CD4-positive, alpha-beta T cell treated with Interleukin-17A for 4 hours (primary cell): Measurements from ENCODE around the gene SLC35F4.

ENCODE experiments used
- DNase-seq: peaks from one replicate; pipeline ENCODE4 v3.0.0-alpha.2; 2020; ENCODE audit warnings: mixed read lengths

Gene SLC35F4

DNA sequence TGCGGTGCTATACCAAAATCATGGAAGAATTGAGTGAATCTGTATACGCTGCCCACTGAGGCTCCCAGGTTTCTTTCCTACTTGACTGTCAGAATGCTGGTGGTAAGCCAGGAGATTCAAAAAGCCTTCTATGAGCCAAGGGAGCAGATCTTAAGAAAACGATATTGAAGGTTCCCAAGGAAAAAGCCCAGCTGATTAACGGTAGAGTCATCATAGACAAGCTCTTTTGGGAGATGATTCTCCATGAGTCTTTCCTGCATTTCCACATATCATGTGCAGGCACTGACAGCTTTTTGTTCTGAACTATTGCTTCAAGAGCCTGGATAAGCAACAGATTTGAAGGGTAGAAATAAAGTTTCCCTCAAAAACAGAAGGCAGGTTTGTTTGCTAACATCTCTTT, 17.5 kb downstream of the SLC35F4 start:
- DNase-seq, result no peak

DNA sequence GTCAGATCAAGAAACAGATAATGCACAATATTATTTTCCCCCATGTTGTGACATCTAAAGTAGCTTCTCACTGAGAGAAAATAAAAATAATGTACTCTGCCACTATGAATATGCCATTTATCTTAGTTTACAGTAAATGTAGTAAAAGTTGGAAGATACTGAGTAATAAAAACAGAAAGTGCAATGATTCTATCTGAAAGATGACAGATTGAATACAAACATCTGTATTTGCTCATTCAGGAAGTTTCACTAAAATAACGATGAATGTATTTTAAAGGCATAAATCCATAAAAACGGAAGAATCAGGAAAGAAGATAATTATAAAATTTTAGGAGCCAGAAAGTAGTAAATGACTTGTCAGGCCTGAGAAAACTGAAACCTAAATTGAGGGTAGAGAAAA, 18.2 kb downstream of the SLC35F4 start:
- DNase-seq, result no peak

DNA sequence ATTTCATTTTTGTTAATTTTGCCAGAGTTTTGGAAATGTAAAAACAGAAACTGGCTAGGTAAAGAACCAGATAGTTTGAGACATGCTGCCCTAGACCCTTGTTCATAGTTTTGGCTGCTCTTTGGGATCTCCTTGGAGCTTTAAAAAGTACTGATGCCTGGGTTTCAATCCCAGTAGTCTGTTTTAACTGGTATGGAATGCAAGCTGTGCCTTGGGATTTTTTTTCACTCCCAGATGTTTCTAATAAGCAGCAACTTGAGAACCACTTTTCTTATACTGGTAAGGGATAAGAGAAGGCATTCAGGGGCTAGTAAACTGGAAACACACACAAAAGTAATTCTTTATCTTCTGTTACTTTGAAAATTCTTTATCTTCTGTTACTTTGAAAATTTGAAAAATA, 18.8 kb downstream of the SLC35F4 start:
- no peak for DNase-seq

DNA sequence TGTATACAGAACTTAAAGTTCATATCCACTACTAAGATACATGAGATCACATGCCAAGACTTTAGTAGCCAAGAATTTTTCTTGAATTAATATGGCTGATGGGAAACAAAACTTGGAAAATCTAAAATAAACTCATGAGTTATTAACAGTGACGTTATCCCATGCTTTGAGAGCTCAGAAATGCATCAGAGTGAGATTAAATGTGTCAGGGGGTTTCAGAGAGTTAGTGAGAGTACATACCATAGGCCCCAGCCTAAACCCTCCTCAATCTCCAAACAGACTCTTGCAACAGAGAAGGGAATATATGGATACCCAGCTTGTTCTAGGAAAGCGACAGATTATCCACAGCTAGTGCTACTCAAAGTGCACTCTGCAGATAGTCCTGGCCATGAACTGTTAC, 19.3 kb downstream of the SLC35F4 start:
- no peak for DNase-seq

DNA sequence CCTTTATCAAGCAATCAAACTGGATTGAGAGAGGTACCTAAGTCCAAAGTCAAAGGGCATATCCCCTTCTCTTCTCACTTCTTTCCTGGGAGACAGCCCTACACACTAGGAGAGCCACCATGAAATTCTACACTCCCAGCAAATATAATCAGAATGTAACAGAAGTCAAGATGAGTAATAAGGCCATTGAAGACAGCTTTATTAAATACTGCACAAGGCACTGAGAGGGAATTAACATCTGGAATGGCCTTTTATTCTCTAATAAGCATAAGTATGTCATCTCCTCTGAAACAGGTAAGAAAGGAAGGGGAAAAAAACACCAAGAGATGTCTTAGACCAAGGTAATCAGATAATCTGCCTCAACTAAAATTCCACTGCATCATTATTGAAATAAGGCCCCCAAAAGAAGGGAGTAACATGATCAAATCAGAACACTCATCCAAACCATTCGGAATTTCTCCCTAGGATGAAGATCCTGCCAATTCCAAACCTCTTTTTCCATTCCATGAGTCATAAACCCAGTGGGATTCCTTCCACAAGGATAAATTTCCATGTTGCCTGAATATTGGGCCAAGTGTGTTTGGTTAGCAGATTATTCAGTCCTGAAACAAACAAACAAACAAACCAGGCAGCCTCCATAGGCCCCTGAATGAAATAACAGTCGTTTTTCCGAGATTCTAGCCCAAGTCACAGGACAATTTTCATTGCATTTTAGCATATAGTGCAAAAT, 19.9 kb downstream of the SLC35F4 start:
- no peak for DNase-seq

DNA sequence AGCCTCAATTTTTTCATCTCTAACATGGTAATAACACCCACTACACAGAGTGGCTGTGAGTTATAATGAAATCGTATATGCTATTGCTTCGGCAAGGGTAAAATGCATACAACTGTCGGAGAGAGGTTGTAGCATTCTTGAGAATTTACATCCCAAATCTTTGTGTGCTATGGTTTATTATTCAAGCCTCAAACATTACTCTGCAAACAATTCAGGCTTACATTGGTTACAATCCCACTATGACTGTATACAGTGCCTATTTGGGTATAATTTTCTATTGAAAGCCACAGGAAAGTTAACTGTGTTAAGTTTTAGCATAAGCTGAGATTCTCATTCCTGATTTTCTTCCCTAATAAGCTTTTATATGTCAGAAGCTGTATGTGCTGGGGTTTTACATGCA, 20.6 kb downstream of the SLC35F4 start:
- DNase-seq, result no peak

DNA sequence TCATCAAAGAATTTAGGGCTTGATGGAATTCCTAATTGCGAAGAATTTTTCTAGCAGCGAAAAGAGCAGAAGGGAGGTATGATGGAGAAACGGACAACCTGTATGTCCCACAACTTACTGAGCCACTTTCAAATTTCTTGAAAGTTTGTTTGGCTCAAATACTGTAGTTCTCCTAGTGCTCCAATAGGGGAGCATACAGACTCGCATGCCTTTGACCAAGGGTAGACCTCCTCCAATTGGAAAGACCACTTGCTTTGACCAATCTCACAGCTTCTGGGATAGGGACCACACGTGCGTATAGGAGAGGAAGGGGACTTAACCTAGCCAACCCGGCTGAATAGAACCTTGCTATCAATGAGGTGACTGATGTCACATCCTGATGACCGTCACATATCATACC, 28.6 kb downstream of the SLC35F4 start:
- DNase-seq, result no peak

DNA sequence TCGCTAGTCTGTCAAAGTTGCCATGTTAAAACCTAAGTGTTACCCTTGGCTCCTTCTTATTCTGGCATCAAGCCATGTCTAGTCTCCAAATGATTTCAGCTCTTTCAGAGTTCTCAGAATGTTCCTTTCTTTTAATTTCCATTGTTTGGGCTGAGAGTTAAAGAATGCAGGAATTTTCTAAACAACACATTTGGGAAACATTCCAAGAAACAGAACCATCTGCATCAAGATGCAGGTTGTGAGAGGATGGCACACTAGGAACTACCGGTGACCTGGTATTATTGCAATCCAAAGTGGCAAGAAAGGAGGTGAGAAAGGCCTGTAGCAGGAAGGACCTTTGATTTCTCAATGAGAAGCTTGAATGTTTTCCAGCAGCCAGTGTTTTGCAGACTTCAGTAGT, 30.1 kb downstream of the SLC35F4 start:
- no peak for DNase-seq

DNA sequence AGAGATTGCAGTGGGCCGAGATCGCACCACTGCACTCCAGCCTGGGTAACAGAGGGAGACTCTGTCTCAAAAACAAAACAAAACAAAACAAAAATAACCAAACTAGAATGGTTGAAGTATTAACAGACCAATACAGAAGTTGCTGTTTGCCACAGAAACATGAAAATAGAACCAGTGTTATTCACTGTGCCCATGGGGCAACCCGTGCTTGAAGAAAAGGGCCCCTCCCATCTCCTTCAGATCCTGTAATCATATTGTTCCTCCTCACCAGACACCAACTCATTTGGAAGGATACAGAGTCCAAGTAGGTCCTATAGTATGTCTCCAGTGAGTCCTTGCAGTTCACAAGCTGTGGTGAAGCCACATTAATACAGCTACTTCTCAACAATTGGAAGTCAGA, 30.9 kb downstream of the SLC35F4 start:
- DNase-seq, result no peak

DNA sequence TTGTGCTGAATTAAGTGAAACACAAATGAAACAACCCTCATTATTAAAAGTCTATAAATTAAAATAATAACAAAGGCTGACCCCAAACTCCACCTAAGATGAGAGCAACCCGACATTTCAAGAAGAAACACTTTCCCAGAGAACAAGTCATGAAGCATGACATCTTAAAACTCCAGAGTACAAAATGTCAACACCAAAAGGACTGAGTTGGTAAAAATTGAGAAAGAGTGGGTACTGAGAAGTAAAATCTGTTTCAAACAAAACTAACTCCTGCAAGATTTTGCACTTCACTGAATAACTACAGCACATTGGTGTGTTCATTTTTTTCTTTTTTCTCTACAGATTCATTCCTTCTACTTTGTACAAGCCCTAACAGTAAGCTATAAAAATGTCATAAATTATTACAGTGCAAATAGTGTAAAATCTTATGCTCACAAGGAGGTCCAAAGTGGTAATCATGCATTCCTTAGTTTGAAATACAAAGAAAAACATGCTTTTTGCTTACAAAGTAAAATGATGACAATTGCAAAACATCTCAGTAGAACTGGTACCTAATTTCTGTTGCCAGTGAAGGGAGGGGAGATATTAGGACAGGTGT, 31.8 kb downstream of the SLC35F4 start:
- DNase-seq, result no peak

DNA sequence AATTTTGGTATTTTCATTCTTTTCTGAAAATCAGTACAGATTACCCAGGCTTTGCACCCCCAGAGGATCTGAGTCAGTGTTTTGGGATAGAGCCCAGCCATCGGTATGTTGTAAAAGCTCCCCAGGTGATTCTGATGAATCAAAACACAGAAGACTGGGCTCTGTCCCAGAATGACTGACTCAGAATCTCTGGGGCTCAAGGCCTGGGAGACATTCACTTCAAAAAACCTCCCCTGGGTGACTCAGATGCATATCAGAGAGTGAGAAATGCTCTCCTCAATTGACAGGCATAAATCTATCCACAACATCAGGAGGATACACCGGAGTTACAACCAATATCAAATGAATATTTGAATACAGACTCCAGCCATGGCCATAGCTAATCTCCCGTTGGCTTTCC, 32.6 kb downstream of the SLC35F4 start:
- no peak for DNase-seq

DNA sequence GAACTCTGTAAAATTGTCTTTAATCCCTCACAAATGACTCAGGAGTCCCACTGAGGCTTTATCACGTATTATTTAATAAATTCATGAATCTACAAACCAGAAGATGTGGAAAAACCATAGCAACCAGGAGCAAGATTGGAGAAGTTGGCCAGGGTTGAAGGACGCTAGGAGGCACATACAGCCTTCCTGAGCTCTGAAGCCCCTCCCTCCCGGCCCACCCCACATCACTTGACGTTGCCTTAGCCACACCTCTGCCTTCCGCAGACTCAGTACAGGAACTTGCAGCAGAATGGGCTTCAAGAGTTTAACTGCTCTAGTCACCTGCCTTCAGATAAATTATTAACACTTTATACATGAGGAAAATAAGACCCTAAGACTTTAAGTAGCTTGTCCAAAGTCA, 33.9 kb downstream of the SLC35F4 start:
- DNase-seq, result no peak

DNA sequence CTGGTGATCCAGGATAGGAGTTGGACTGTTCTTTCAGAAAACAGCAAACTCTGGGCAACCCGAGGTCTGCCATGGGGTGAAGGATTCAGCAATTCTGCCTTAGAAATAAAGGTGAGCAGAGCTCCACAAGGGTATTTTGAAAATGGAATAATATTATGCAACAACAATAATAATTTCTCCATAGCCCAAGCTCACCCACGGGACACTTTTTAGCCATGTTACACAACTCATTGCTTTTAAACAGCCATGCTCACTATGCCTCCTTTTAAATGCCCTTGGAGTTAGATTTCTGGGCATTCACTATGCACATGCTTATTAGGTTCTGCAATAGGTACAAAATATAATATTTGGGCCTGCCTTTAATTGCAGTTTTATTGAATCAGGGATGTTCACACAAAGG, 37.2 kb downstream of the SLC35F4 start:
- no peak for DNase-seq

DNA sequence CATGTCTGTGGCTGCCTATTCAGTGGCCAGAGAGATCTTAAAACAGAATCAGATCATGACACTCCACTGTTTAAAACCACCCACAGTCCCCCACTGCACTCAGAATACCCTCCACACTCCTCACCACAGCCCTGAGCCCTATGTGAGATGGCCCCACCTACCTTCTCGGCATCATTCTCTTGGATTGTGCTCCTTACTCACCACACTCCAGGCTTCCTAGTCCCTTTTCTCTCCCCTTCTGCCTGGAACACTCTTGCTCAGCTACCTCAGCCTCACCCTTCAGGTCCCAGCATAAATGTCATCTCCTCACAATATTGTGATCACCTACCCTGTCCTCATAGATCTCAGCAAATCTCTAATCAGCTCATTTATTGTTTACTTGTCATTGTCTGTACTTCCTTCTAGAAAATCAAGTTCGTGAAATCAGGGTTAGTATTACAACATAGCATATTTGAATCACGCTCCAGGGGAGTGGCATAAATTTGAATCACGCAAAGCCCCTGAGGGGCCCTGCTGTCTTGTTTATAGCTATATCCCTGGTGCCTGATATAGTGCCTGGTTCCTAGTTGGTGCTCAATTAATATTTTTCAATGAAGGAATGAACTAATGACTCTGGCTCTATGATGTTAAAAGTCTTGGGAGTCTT, 42.8 kb downstream of the SLC35F4 start:
- DNase-seq, result no peak

DNA sequence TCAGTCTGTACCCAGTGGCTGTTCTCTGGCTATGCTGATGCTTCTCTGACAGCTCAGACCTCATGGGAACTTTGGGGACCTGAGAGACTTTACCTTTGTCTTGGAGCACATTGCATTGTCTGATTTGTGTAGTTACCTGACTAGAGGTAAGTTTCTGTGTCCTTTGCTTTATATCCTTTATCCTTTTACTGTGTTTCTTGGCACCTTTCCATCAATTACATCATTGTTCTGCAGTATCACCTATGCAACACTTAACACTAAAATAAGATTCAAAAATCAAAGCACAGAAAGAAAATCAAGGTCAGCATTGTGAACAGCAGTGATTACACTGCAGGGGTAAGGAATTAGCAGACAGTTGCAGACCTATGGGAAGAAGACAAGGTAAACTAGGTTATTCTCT, 43.8 kb downstream of the SLC35F4 start:
- no peak for DNase-seq

DNA sequence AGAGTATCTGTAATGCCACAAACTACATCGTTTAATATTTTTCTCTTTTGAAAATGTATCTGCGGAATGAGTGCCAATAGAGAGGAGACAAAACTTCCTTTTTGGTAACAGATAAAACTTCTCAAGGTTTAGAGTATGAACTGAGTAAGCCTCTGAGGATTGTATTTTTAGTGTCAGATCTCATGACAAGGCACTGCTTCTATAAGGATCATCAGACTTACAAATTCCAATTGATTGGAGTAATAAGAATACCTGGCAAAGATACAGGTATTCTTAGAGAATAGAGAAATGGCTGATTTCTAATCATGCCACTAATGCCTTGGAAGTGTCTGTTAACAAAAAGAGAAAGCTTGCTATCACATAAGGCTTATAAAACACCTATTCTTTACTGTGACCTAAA, 45.3 kb downstream of the SLC35F4 start:
- no peak for DNase-seq

DNA sequence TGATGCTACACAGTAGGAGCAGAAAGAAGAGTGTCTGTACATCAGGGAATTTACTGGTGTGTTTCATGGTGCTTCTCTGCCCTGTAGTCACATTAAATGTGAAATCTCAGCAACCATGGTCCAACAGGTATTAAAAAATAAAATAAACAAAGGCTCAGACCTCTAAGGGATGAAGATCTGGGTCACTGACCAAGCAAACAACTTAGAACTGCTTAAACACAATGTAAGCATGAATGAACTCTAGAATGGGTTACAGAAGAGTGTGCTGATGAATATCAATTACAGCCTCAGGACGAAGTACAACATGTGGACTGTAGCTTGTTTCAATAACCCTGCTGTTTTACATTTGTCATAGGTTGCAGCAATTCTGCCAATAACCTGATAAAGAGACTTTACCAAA, 47.4 kb downstream of the SLC35F4 start:
- no peak for DNase-seq

DNA sequence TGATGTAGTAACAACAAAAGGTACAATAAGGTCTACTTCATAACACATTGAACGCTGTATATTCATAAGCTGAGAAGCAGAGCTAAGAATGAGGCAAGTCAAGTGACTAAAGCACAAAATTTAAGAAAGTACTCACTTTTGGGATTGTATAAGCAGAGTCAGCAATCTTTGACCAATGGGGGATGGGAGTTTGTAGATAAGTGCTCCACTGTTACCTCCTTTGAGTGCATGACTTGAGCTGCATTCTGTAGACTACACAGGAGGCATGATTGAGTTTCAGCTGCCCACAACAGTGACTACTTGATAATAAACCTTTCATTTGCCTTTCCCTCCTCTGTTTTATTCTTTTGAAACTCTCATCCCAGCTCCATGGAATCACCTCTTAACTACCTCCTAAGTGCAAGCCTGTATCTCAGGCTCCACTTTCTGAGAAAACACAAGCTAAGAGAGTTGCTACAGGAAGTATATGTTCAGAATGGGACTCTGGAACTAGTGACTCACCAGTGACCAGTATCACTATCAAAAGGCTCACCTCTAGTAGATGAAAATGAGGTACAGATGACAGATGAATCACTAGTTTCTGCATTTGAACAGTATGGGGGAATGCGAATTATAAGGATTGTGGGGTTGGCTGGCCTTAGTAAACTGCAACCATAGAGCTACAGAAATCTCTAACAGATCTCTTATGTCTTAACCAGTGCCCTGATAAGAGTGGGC, 49.2 kb downstream of the SLC35F4 start:
- no peak for DNase-seq

DNA sequence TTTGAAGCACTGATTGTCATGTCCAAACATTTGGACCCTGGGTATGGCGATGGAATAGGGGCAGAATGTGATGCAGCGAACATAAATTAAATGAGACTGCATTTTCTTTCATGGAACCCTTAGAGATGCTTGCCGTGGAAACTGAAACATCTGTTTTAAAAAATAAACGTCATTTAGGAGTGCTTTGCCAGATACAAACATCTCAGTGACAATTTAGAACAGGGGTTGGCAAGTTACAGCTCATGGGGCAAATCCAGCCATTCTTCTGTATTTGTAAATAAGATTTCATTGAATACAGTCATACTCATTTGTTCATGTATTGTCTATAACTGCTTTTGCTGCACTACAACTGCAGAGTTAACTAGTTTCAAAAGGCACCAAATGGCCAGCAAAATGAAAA, 51.2 kb downstream of the SLC35F4 start:
- no peak for DNase-seq

DNA sequence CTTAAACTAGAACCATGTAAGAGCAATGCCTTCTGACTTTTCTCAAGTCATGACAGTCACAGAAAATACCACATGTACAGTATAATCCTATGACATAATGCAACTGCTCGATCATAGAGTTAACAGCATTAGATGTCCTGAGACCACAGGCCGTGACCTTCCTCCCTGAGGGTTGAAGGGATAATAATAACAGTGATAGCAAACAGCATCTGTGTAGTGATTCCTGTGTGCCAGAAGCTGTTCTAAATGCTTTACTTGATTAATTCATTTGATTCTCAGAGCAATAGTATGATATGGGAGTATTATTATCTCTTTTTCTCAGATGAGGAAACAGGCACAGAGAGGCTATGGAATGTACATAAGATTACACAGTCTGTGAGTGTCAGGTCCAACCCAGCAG, 53.2 kb downstream of the SLC35F4 start:
- DNase-seq, result no peak

DNA sequence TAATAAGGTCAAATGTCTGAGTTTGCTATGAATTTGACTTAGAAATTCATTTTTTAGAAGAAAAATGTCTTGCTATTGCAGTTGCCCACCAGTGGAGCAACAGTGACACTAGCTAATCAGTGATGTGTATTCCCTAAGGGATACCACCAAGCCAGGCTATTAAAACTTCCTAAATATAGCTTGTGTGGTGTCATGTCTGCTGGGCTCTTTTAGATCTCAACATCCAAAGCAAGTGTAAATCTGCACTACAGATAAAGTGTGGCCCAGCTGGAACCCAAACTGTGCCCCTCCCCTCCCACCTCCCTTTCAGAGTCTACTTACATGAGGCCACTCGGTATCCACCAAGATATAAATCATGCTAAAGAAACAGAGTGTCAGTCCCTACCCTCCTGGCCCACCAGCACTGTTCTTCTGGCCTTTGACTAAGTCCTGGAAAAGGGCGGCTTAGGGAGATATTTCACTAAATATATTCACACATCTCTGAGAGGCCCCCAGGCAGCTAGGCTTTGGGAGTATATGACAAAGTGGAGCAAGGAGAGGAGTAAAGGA, 53.8 kb downstream of the SLC35F4 start:
- no peak for DNase-seq

DNA sequence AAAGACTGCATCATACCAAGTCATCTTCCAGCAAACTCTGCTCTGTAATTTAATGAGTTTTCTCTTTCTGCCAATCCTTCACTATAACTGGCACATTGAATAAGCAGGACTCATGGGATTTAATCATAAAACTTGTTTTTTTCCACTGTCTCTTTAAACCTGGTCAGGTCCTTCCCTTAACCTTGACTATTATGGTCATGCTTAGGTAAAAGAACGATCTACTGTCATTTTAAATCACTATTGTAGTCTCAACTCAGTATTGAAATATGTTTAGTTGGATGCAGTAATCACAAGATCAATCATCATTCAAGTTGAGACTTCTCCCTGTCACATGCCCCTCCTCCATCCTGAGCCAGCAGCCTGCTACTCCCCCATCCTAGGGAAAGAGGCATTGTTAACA, 56.1 kb downstream of the SLC35F4 start:
- no peak for DNase-seq

DNA sequence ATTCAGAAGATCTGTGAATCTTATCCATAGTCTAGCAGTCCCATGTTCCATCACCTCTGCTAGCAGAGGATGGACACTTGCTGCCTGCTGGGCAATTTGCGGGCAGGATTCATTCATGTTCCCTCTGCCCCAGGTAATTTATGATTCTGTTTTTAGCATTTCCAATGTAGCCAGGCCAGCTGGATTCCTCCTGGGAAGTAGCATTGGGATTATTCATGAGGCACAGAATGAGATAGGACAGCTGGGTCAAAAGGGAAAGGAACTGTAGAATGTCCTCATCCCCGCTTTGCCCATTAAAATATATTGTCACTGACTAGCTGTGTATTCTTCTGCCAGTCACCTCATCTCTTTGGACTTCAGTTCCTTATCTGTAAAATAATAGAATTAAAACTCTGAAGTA, 68.7 kb downstream of the SLC35F4 start:
- no peak for DNase-seq

DNA sequence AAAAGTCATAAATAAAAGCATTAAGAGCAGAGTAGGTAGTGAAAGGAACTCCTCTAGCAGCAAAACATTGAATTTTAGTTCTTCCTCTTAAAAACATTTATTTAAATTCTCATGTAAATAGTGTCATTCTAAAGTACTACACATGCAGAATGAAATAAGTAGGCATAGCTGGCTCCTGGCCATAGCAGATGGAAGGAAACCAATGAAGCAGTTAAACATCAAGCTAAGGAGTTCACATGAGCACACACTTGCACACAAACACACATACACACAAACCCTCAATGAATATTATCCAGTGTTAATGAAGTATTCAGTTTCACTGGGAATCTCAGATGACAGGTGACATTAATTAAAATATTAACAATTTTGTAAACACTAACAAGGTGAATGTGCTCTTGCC, 69.3 kb downstream of the SLC35F4 start:
- no peak for DNase-seq
